ENCODE data around the gene EHBP1.
"Not testable (repeated sequence)": the region's sequence is repeated elsewhere in the genome, so short reads cannot be mapped to it uniquely, and the experiment has no call there.

Gene EHBP1

GRCh38 chr2:63057249-63058143 lies 352.0 kb downstream of the EHBP1 start:
- H3K4me3 Mint-ChIP-seq, result no peak overlapping the region
- no peaks in the 10 kb centered on the region for H3K9me3 Mint-ChIP-seq
- peaks cover 87% of the 10 kb centered on the region for H3K27me3 Mint-ChIP-seq
- no peak overlapping the region for H3K27ac Mint-ChIP-seq
- peaks cover 70% of the 10 kb centered on the region for H3K4me1 Mint-ChIP-seq (ENCODE audit: low read depth)
- H3K36me3 Mint-ChIP-seq (ENCODE audit: low read depth), result no peaks in the 10 kb centered on the region
- intact Hi-C loops (cut with micrococcal nuclease), result no loop called here

DNA sequence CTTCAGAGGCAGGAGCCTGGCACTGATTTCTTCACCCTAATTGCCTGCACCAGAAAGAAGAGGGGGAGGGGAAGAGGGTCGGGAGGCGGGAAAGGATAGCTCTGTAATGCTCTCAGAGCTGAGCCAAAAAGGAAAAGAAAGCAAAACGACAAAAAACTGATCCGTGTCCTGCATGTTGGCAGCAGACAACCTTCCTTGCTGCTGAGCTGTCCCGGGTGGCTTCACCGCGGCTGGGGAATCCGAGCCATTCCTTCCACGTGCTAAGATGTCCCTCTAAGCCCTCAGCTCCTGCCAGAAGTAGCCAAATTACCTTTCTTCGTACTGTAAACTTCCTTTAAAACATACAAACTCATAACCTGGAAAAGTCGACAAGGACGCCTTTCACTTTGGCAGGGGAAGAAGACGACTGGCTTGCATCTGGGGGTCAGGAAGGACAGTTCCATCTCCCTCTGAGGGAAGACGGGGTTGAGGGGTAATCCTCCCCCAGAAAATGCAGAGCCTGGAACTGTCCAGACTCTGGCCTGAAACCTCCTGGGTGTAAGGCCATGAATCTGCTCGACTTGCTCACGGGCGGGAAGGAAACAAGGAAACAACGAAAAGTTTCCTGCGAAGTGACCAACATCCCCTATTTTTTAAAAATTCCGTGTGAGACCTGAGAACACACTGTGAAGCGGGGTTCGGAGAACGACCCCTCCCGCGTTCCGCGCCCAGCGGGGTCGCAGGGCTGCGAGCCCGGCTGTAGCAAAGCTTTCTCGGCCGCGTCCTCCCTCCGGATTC lies 352.8 kb downstream of the EHBP1 start:
- Mint-ChIP-seq H3K36me3 (ENCODE audit: low read depth) (no peaks in the 10 kb centered on the region), H3K4me1 (ENCODE audit: low read depth) (peaks cover 63% of the 10 kb centered on the region), H3K27me3 (peaks cover 84% of the 10 kb centered on the region), H3K9me3 (no peaks in the 10 kb centered on the region), H3K27ac (no peak overlapping the region), H3K4me3 (peak overlapping the region; percentile 52)
- intact Hi-C loops (cut with micrococcal nuclease), result no loop called here

DNA sequence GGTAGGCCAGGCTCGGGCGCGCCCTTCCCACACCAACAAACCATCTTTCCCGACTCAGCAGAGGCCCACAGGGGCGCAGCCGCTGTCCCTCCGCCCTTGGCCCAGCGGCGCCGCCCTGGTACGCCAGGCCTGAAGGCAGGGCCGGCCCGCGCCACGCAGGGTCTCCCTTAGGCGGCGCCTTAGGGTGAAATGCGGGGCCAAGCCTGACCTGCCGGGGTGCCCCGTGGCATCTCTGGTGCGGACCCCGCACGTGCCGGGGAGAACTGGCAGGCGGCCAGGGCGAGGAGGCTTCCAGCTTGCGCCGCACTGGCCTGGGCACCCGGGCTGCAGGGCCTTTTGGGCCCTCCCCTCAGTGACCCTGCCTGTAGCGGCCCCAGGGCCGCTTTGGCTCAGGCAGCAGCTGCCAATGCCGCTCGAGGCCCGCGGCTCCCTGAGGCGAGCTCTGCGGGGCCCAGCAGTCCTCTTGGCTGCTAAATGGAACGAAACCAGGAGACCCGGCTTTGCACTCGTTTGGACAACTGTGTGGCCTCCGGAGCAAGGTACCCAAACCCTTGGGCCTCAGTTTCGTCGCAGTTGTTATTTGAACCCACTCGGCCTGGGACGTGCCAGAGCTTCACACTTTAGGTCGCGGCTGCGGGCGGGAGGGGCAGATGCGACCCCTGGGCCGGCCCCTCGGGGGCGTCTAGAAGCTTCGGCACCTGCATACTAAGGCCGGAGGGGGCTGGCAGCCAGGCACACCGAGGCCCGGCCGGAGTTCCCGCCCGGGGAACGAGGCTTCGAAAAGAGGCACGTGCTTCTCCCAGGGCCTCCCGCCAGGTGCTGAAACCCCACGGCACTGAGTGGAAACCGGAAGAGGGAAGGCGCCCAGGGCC lies 353.6 kb downstream of the EHBP1 start:
- H3K27me3 Mint-ChIP-seq, result peaks cover 83% of the 10 kb centered on the region
- intact Hi-C loops (cut with micrococcal nuclease), result no loop called here

DNA sequence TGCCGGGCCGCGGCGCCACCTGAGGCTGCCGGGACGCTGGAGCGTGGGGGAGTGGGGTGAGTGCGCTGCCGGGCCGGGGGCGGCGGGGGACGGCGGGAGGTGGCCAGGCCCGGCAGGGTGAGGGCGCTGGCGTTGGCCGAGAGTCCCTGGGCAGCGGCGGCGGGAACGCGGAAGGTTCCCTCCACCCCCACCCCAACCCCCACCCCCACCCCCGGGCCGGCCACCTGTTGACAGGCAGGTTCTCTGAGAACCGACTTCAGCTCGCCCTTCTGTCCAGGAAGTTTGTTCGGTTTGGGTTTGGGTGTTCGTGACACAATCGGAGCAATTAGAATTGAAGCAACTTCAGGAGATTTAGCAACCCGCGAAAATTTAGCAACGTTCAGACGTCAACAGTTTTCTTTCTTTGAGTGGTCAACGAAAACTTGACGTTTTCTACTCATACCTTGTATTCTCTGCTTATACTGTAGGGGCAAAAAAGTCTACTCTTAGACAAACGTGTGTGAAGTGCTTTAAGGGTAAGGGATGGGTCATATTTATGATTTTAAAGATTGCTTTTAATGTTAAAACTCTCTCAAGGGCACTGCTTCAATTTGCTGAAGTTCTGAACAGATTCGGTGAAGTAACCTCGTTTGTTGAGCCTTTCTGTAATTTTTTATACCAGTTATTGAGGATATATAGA lies 354.4 kb downstream of the EHBP1 start:
- peaks cover 47% of the 10 kb centered on the region for H3K4me1 Mint-ChIP-seq (ENCODE audit: low read depth)
- peak overlapping the region; percentile 23 for H3K4me3 Mint-ChIP-seq

More for the DNA sequence above, 353.6 kb downstream of the EHBP1 start:
- Mint-ChIP-seq H3K9me3 (no peaks in the 10 kb centered on the region), H3K4me1 (ENCODE audit: low read depth) (peaks cover 55% of the 10 kb centered on the region), H3K27ac (no peak overlapping the region), H3K36me3 (ENCODE audit: low read depth) (no peaks in the 10 kb centered on the region), H3K4me3 (peak overlapping the region; percentile 52)

GRCh38 chr2:63060472-63060991 lies 355.0 kb downstream of the EHBP1 start:
- intact Hi-C loops (cut with micrococcal nuclease), result no loop called here
- Mint-ChIP-seq H3K4me3 (no peak overlapping the region), H3K36me3 (ENCODE audit: low read depth) (no peaks in the 10 kb centered on the region), H3K27me3 (peaks cover 78% of the 10 kb centered on the region), H3K4me1 (ENCODE audit: low read depth) (peaks cover 41% of the 10 kb centered on the region), H3K27ac (no peak overlapping the region), H3K9me3 (no peaks in the 10 kb centered on the region)

More for the DNA sequence above, 354.4 kb downstream of the EHBP1 start:
- Mint-ChIP-seq H3K27me3 (peaks cover 80% of the 10 kb centered on the region), H3K36me3 (ENCODE audit: low read depth) (no peaks in the 10 kb centered on the region), H3K27ac (no peak overlapping the region), H3K9me3 (no peaks in the 10 kb centered on the region)
- intact Hi-C loops (cut with micrococcal nuclease), result no loop called here

DNA sequence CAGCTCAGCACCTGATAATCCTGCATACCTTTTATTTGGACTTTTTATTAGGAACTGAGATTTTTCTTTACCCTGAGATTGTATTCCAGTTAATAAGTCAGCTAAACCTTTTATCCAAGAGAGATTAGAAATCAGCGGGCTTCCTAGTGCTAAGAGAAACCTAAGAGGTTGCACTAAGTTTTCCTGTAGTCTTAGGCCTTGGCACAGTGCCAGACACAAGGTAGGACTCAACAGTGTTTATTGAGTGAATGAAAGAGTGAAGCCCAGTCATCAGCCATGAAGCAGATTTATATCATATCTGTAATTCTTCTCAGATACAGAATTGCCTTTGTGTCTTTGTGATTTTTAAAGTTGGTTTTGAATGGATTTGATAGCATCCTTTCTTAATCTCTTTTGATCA lies 358.7 kb downstream of the EHBP1 start:
- Mint-ChIP-seq H3K27ac (no peak overlapping the region), H3K27me3 (peaks cover 67% of the 10 kb centered on the region), H3K4me3 (no peak overlapping the region), H3K4me1 (ENCODE audit: low read depth) (peaks cover 4% of the 10 kb centered on the region), H3K36me3 (ENCODE audit: low read depth) (no peaks in the 10 kb centered on the region), H3K9me3 (no peaks in the 10 kb centered on the region)
- intact Hi-C loops (cut with micrococcal nuclease), result no loop called here

- Mint-ChIP-seq H3K9me3 (no peaks in the 10 kb centered on the region), H3K4me3 (no peak overlapping the region), H3K36me3 (ENCODE audit: low read depth) (no peaks in the 10 kb centered on the region), H3K27ac (no peak overlapping the region), H3K27me3 (peaks cover 67% of the 10 kb centered on the region), H3K4me1 (ENCODE audit: low read depth) (no peaks in the 10 kb centered on the region)
- intact Hi-C loops (cut with micrococcal nuclease), result no loop called here
These were observed 359.1 kb downstream of the EHBP1 start for GRCh38 chr2:63064661-63065060.

DNA sequence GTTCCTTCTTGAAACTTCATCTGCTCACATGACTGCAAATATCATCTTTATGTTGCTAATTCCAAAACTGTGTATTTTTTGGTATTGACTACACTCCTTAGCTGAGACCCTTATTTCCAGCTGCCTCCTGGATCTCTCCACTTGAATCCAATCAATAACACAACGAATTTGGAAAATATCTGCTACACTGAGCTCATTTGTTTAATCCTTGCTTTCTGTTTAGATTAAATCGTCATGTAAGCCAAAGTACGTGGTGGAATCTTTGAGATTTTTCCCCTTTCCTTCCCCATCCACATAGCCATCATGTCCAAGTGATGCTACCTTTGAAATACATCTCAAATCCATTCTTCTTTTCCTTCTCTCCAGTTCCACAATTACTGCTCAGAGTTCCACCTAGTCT lies 360.8 kb downstream of the EHBP1 start:
- no peaks in the 10 kb centered on the region for H3K4me1 Mint-ChIP-seq (ENCODE audit: low read depth)
- no peaks in the 10 kb centered on the region for H3K9me3 Mint-ChIP-seq
- peaks cover 60% of the 10 kb centered on the region for H3K27me3 Mint-ChIP-seq
- H3K36me3 Mint-ChIP-seq (ENCODE audit: low read depth), result no peaks in the 10 kb centered on the region
- intact Hi-C loops (cut with micrococcal nuclease), result no loop called here
- no peak overlapping the region for H3K27ac Mint-ChIP-seq
- H3K4me3 Mint-ChIP-seq, result no peak overlapping the region

GRCh38 chr2:63066838-63067237 lies 361.3 kb downstream of the EHBP1 start:
- Mint-ChIP-seq H3K9me3 (no peaks in the 10 kb centered on the region), H3K27ac (no peak overlapping the region)
- intact Hi-C loops (cut with micrococcal nuclease), result no loop called here

GRCh38 chr2:63071664-63072063 lies 366.2 kb downstream of the EHBP1 start:
- H3K36me3 Mint-ChIP-seq (ENCODE audit: low read depth), result no peaks in the 10 kb centered on the region
- intact Hi-C loops (cut with micrococcal nuclease), result no loop called here
- H3K27me3 Mint-ChIP-seq, result peaks cover 37% of the 10 kb centered on the region
- no peak overlapping the region for H3K27ac Mint-ChIP-seq
- H3K4me3 Mint-ChIP-seq, result no peak overlapping the region
- H3K9me3 Mint-ChIP-seq, result no peaks in the 10 kb centered on the region
- H3K4me1 Mint-ChIP-seq (ENCODE audit: low read depth), result no peaks in the 10 kb centered on the region

More at GRCh38 chr2:63066838-63067237, 361.3 kb downstream of the EHBP1 start:
- H3K4me1 Mint-ChIP-seq (ENCODE audit: low read depth), result no peaks in the 10 kb centered on the region
- no peak overlapping the region for H3K4me3 Mint-ChIP-seq
- H3K36me3 Mint-ChIP-seq (ENCODE audit: low read depth), result no peaks in the 10 kb centered on the region
- H3K27me3 Mint-ChIP-seq, result peaks cover 56% of the 10 kb centered on the region

DNA sequence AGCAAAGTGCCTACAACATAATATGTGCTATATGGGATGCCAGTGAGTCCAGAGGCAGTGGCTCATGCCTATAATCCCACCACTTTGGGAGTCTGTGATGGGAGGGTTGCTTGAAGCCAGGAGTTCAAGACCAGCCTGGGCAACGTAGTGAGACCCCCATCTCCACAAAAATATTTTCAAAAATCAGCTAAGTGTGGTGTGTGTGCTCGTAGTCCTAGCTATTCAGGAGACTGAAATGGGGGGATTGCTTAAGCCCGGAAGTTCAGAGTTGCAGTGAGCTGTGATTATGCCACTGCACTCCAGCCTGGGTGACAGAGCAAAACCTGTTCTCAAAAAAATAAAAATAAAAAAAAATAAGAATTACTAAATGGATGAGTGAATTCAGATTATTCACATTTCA lies 368.5 kb downstream of the EHBP1 start:
- Mint-ChIP-seq H3K4me3 (no peak overlapping the region), H3K9me3 (no peaks in the 10 kb centered on the region), H3K27ac (no peak overlapping the region), H3K27me3 (peaks cover 26% of the 10 kb centered on the region), H3K4me1 (ENCODE audit: low read depth) (no peaks in the 10 kb centered on the region), H3K36me3 (ENCODE audit: low read depth) (no peaks in the 10 kb centered on the region)
- intact Hi-C loops (cut with micrococcal nuclease), result no loop called here

DNA sequence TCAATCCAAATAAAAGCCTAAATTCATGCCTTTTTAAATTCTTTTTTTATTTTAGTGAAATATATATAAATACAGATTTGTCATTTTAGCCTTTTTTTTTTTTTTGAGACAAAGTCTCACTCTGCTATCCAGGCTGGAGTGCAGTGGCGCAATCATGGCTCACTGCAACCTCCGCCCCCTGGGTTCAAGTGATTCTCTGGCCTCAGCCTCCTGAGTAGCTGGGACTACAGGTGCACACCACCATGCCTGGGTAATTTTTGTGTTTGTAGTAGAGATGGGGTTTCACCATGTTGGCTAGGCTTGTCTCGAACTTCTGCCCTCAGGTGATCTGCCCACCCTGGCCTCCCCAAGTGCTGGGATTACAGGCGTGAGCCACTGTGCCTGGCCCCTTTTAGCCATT lies 368.9 kb downstream of the EHBP1 start:
- H3K4me1 Mint-ChIP-seq (ENCODE audit: low read depth); H3K4me3 Mint-ChIP-seq; H3K36me3 Mint-ChIP-seq (ENCODE audit: low read depth); H3K9me3 Mint-ChIP-seq; H3K27ac Mint-ChIP-seq; intact Hi-C loops (cut with micrococcal nuclease): not testable (repeated sequence)
- peaks cover 23% of the 10 kb centered on the region for H3K27me3 Mint-ChIP-seq

All from dendritic cell treated with granulocyte-macrophage colony-stimulating factor and Interleukin-4, amounts not matched to agents 40 ng/mL and 50 ng/mL, for 4 days (primary cell).